Limb (tissue), 2 donors: ENCODE measurements around the gene FXYD5.
A peak's percentile ranks its signal among the peaks of the same experiment; 100 is the strongest.
"Not testable (repeated sequence)": the region's sequence is repeated elsewhere in the genome, so short reads cannot be mapped to it uniquely, and the experiment has no call there.

ENCODE experiments used
- DNase-seq, 2 donors: peaks; one replicate each; pipeline ENCODE4 v3.0.0-alpha.2; 2016; ENCODE audit errors: extremely low spot score in 2 of 2

Gene FXYD5

GRCh38 chr19:35136977-35137702, 17.4 kb upstream of the FXYD5 start:
- no peak for DNase-seq

- DNase-seq, result peak in 1 of 2 donors; percentile 70
Measured at GRCh38 chr19:35138305-35138892, 16.1 kb upstream of the FXYD5 start, which contains the start of gene FXYD1. FXYD1 (plus strand) TSS chr19:35138824; CDS start chr19:35140080, 1,256 bp downstream.

GRCh38 chr19:35140207-35140961, 14.2 kb upstream of the FXYD5 start:
- DNase-seq, result no peak

GRCh38 chr19:35140962-35141836, 13.3 kb upstream of the FXYD5 start:
- DNase-seq, result peak; percentile 68 to 95

GRCh38 chr19:35141837-35142605, 12.5 kb upstream of the FXYD5 start:
- no peak for DNase-seq

- peak in 1 of 2 donors; percentile 85 for DNase-seq
Measured at GRCh38 chr19:35142606-35143230, 11.8 kb upstream of the FXYD5 start.

GRCh38 chr19:35143231-35143715, 11.3 kb upstream of the FXYD5 start, which contains the start of gene FXYD7:
FXYD7 (plus strand) TSS chr19:35143255; CDS start chr19:35143334, 79 bp downstream.
- DNase-seq, result peak in 1 of 2 donors; percentile 74

- DNase-seq, result no peak
Measured at GRCh38 chr19:35143818-35144217, 10.7 kb upstream of the FXYD5 start.

- DNase-seq, result no peak
Measured at GRCh38 chr19:35144259-35144599, 10.3 kb upstream of the FXYD5 start.

- DNase-seq, result no peak
Measured at GRCh38 chr19:35144600-35145436, 9.7 kb upstream of the FXYD5 start.

GRCh38 chr19:35146746-35147459, 7.6 kb upstream of the FXYD5 start:
- DNase-seq, result no peak

GRCh38 chr19:35149463-35149862, 5.1 kb upstream of the FXYD5 start:
- no peak for DNase-seq

GRCh38 chr19:35150445-35150844, 4.1 kb upstream of the FXYD5 start:
- no peak for DNase-seq

- DNase-seq, result no peak
Measured at GRCh38 chr19:35151273-35152065, 3.1 kb upstream of the FXYD5 start.

- not testable (repeated sequence) for DNase-seq
Measured at GRCh38 chr19:35153129-35153522, 1.4 kb upstream of the FXYD5 start.

- DNase-seq, result peak in 1 of 2 donors; percentile 64
Measured at GRCh38 chr19:35153701-35154524, 622 bp upstream of the FXYD5 start.

GRCh38 chr19:35155441-35155840, 906 bp downstream of the FXYD5 start:
- DNase-seq, result no peak
